Stomach (tissue), 9 donors: Measurements from ENCODE around the gene C7orf33. TPM values are rescaled to one million over a fixed set of nuclear protein-coding genes. Genes with fewer than 3 reads are reported as not detected.

Source experiments
- DNase-seq, 2 donors: peaks; one replicate each; pipeline versions ENCODE4 v3.0.0 to v3.0.0-alpha.2; 2013 to 2019
- H3K27ac ChIP-seq, 5 donors: fragments of 200-600 bp in 4 of 5; sonication (generic) in 4 of 5; one replicate each; pipeline ENCODE4 v1.5.1; 2013 to 2019; ENCODE audit warnings: mild to moderate bottlenecking in 1 of 5, moderate library complexity in 1 of 5
- H3K27me3 ChIP-seq, 3 donors: fragments of 200-600 bp; sonication (generic); one replicate each; pipeline ENCODE4 v1.5.1; 2017 to 2019; ENCODE audit warnings: mixed run types in 1 of 3
- H3K36me3 ChIP-seq, 4 donors: fragments of 200-600 bp; sonication (generic); 1 replicate in 3 of 4; 2 replicates in 1 of 4; pipeline ENCODE4 v1.5.1; 2016 to 2019
- H3K4me1 ChIP-seq, 4 donors: fragments of 200-600 bp; sonication (generic); one replicate each; pipeline ENCODE4 v1.5.1; 2016 to 2019
- H3K4me3 ChIP-seq, 4 donors: fragments of 200-600 bp; sonication (generic) in 3 of 4; one replicate each; pipeline ENCODE4 v1.5.1; 2016 to 2019; ENCODE audit warnings: mild to moderate bottlenecking in 1 of 4
- H3K9me3 ChIP-seq, 4 donors: fragments of 200-600 bp; sonication (generic); one replicate each; pipeline ENCODE4 v1.5.1; 2016 to 2019
- CTCF ChIP-seq, 7 experiments: fragments of 450-650 bp in 4 of 7; fragments of 200-600 bp in 3 of 7; sonication (generic) in 3 of 7; IDR thresholded peaks; one replicate each; pipeline ENCODE4 v1.5.1; 2016 to 2019; ENCODE audit warnings: antibody characterized with exemption in 7 of 7, control low read depth in 2 of 7, mild to moderate bottlenecking in 1 of 7
- EP300 ChIP-seq: sonication (generic); formaldehyde crosslinking; IDR thresholded peaks from one replicate; pipeline ENCODE4 v1.6.1; 2017; ENCODE audit warnings: antibody characterized with exemption
- POLR2A ChIP-seq, 4 donors: fragments of 450-650 bp; IDR thresholded peaks; one replicate each; pipeline ENCODE4 v1.6.1; 2016; ENCODE audit warnings: antibody characterized with exemption in 4 of 4, control low read depth in 2 of 4, mild to moderate bottlenecking in 1 of 4, moderate library complexity in 1 of 4
- POLR2AphosphoS5 ChIP-seq, 3 donors: sonication (generic); formaldehyde crosslinking; IDR thresholded peaks; one replicate each; pipeline ENCODE4 v1.6.1; 2016; ENCODE audit warnings: antibody characterized with exemption in 3 of 3
- WGBS, 5 donors: extraction: QIAGEN DNeasy Blood & Tissue Kit in 3 of 5; methylation state at CpG; one replicate each; pipeline versions ENCODE4 v1.1.5 to v1.1.7; 2013 to 2018; 5-methylcytosine and 5-hydroxymethylcytosine counted together
- intact Hi-C: fragments of 100-400 bp; cut with DNase I; formaldehyde crosslinking; loops from one replicate; pipeline ENCODE4 v1.15.1; 2023; ENCODE audit warnings: low total_unique reads
- polyA plus RNA-seq, 3 donors: library from polyadenylated mRNA; stranded (reverse); fragments of 200-250 nt; gene quantifications; one replicate each; pipeline ENCODE4 v1.2.3, GENCODE V29; 2013
- total RNA-seq, 5 donors: library from RNA; depleted of rRNA; stranded (reverse); fragments of >200 nt; gene quantifications; one replicate each; pipeline versions ENCODE4 v1.1.0 to v1.2.3, GENCODE V29; 2014 to 2016
- donor health status: healthy with polysubstance abuse.
- donor health status: Bipolar disorder and iron deficiency.
- donor health status: healthy.

Gene C7orf33
- total and polyA plus RNA-seq, 8 donors, result not detected

GRCh38 chr7:148615085-148615730, 24.6 kb downstream of the C7orf33 start:
- WGBS, 5 donors, result 61 to 75% (median 68%) methylated on average over 6 of the region's 6 CpGs
- no peak for DNase-seq
- no peak overlapping the region for H3K27ac ChIP-seq
- no peak for TF ChIP-seq EP300
- no peak for TF ChIP-seq POLR2AphosphoS5 (IDR thresholded peaks at IDR 0.05)
- TF ChIP-seq POLR2A (IDR thresholded peaks at IDR 0.05), result no peak
- no peak for TF ChIP-seq CTCF (IDR thresholded peaks at IDR 0.05)
- H3K4me3 ChIP-seq, result no peak overlapping the region
- intact Hi-C loops, result no loop called here
- H3K36me3 ChIP-seq, result no peaks in the 10 kb centered on the region
- H3K9me3 ChIP-seq, result no peaks in the 10 kb centered on the region
- H3K27me3 ChIP-seq, result peaks cover 0 to 31% (median 0%) of the 10 kb centered on the region in 3 donors
- no peaks in the 10 kb centered on the region for H3K4me1 ChIP-seq

DNA sequence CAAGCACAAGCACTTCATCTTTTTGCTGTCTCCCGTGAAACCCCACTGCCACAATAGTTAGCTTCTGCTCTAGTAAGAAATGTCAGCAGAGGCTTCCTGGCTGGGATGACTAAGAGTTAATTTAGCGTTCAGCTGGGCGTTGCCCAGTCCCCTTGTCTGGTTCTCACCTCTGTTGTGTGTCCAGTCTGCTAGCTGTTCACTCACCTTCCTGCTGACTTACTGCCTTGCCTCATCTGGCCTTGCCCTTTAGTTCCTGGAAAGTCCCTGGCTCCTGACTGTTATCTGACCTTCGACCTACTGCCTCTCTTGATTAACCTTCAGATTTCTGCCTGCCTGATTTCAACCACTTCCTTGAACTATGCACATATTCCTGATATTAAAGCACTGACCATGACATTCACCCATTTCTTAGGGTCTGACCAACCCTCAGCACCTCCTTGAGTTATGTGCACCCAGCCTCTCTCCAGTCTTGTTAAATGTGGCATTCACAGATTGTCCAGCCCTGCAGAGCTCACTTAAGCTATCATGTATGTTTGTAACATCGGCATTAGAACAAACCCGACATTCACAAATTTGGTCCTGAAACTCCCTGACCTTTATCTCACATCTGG, 30.3 kb downstream of the C7orf33 start:
- DNase-seq, result no peak
- intact Hi-C loops, result no loop called here
- peaks cover 0 to 5% (median 0%) of the 10 kb centered on the region in 4 donors for H3K4me1 ChIP-seq

DNA sequence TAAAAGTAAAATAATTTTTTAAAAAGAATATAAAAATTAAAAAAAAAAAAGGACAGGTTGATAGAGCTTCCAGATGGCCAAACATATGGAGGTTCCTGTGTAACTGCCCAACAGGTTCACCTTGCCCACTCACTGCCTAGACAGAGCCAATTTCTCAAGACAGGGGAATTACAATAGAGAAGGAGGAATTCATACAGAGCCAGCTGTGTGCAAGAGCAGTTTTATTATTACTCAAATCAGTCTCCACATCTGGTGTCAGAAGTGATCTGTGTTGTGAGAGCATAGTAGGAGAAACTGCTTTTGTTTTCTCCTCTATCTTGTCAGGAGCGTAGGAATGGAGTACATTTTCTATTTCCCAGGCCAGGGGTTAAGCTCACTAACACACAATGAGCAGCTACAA, 31.0 kb downstream of the C7orf33 start:
- DNase-seq, result no peak
- H3K27ac ChIP-seq, result no peak overlapping the region
- H3K9me3 ChIP-seq, result no peaks in the 10 kb centered on the region
- H3K36me3 ChIP-seq, result no peaks in the 10 kb centered on the region
- TF ChIP-seq POLR2AphosphoS5 (IDR thresholded peaks at IDR 0.05) (no peak), POLR2A (IDR thresholded peaks at IDR 0.05) (no peak), CTCF (IDR thresholded peaks at IDR 0.05) (no peak), EP300 (no peak)
- intact Hi-C loops, result no loop called here
- WGBS, 5 donors, result 83 to 97% (median 95%) methylated on average over 1 of the region's 1 CpG
- H3K4me1 ChIP-seq, result peaks cover 0 to 5% (median 0%) of the 10 kb centered on the region in 4 donors
- peaks cover 0 to 20% (median 0%) of the 10 kb centered on the region in 3 donors for H3K27me3 ChIP-seq
- H3K4me3 ChIP-seq, result no peak overlapping the region

More for the DNA sequence above, 30.3 kb downstream of the C7orf33 start:
- Histone ChIP-seq H3K9me3 (no peaks in the 10 kb centered on the region), H3K27ac (no peak overlapping the region), H3K27me3 (peaks cover 0 to 27% (median 0%) of the 10 kb centered on the region in 3 donors), H3K4me3 (no peak overlapping the region), H3K36me3 (no peaks in the 10 kb centered on the region)
- 38 to 59% (median 47%) methylated on average over 6 of the region's 6 CpGs for WGBS, 5 donors
- TF ChIP-seq EP300, result no peak
- TF ChIP-seq CTCF (IDR thresholded peaks at IDR 0.05), result no peak
- TF ChIP-seq POLR2A (IDR thresholded peaks at IDR 0.05), result no peak
- TF ChIP-seq POLR2AphosphoS5 (IDR thresholded peaks at IDR 0.05), result peak in 2 of 3 donors; percentile 10 to 53

- 49 to 60% (median 55%) methylated on average over 8 of the region's 8 CpGs for WGBS, 5 donors
- intact Hi-C loops, result no loop called here
Measured at GRCh38 chr7:148622887-148623585, 32.5 kb downstream of the C7orf33 start.

More at GRCh38 chr7:148622887-148623585, 32.5 kb downstream of the C7orf33 start:
- DNase-seq, result peak in 1 of 2 donors; percentile 45
- TF ChIP-seq EP300, result no peak
- no peak for TF ChIP-seq POLR2A (IDR thresholded peaks at IDR 0.05)
- no peak overlapping the region for H3K4me3 ChIP-seq
- peaks cover 0 to 14% (median 0%) of the 10 kb centered on the region in 3 donors for H3K27me3 ChIP-seq
- H3K27ac ChIP-seq, result no peak overlapping the region
- H3K4me1 ChIP-seq, result peaks cover 0 to 5% (median 0%) of the 10 kb centered on the region in 4 donors
- H3K36me3 ChIP-seq, result no peaks in the 10 kb centered on the region
- H3K9me3 ChIP-seq, result no peaks in the 10 kb centered on the region
